Liver (tissue), 9 donors: ENCODE measurements around the gene KCNA10. TPM values are rescaled to one million over a fixed set of nuclear protein-coding genes. Genes with fewer than 3 reads are reported as not detected.

Source experiments
- DNase-seq: peaks from one replicate; pipeline ENCODE4 v3.0.0-alpha.2; 2017; ENCODE audit warnings: low spot score
- H3K27ac ChIP-seq, 2 donors: one replicate each; pipeline ENCODE4 v1.7.0; 2013; ENCODE audit warnings: inconsistent platforms in 2 of 2, low read length in 2 of 2, control low read depth in 1 of 2, low read depth in 1 of 2, mild to moderate bottlenecking in 1 of 2
- H3K27me3 ChIP-seq, 4 donors: one replicate each; pipeline versions ENCODE4 v1.6.1 to v1.7.0; 2013; ENCODE audit warnings: low read length in 3 of 4, inconsistent platforms in 1 of 4, mild to moderate bottlenecking in 1 of 4, moderate library complexity in 1 of 4; ENCODE audit not compliant: control insufficient read depth in 4 of 4, insufficient read depth in 4 of 4
- H3K36me3 ChIP-seq, 4 donors: one replicate each; pipeline versions ENCODE4 v1.6.1 to v1.7.0; 2013; ENCODE audit warnings: low read length in 3 of 4, mild to moderate bottlenecking in 3 of 4, low read depth in 1 of 4, moderate library complexity in 1 of 4; ENCODE audit not compliant: control insufficient read depth in 4 of 4, insufficient read depth in 3 of 4
- H3K4me1 ChIP-seq, 4 donors: one replicate each; pipeline versions ENCODE4 v1.6.1 to v1.7.0; 2013; ENCODE audit warnings: low read length in 3 of 4, mild to moderate bottlenecking in 3 of 4, moderate library complexity in 1 of 4; ENCODE audit not compliant: control insufficient read depth in 4 of 4, insufficient read depth in 4 of 4
- H3K4me3 ChIP-seq, 3 donors: one replicate each; pipeline versions ENCODE4 v1.6.1 to v1.7.0; 2013; ENCODE audit warnings: low read length in 3 of 3, control low read depth in 1 of 3, low read depth in 1 of 3, mild to moderate bottlenecking in 1 of 3
- H3K9ac ChIP-seq, 2 donors: one replicate each; pipeline ENCODE4 v1.7.0; 2013; ENCODE audit warnings: low read length in 2 of 2, mild to moderate bottlenecking in 2 of 2, moderate library complexity in 2 of 2, control low read depth in 1 of 2, low read depth in 1 of 2
- H3K9me3 ChIP-seq, 4 donors: one replicate each; pipeline versions ENCODE4 v1.6.1 to v1.7.0; 2013; ENCODE audit warnings: low read length in 3 of 4; ENCODE audit not compliant: control insufficient read depth in 4 of 4
- ATF3 ChIP-seq: IDR thresholded peaks from 2 replicates; pipeline ENCODE4 v1.6.1; 2016; ENCODE audit warnings: antibody characterized with exemption
- EGR1 ChIP-seq, 2 donors: IDR thresholded peaks; 2 replicates each; pipeline ENCODE4 v1.6.1; 2016 to 2018; ENCODE audit warnings: antibody characterized with exemption in 2 of 2, low read depth in 2 of 2
- FOXA1 ChIP-seq: IDR thresholded peaks from 2 replicates; pipeline ENCODE4 v1.6.1; 2016; ENCODE audit warnings: antibody characterized with exemption
- FOXA2 ChIP-seq: IDR thresholded peaks from 2 replicates; pipeline ENCODE4 v1.6.1; 2016; ENCODE audit warnings: antibody characterized with exemption
- GABPA ChIP-seq, 2 donors: IDR thresholded peaks in 1 of 2; conservative IDR thresholded peaks in 1 of 2; 2 replicates each; pipeline ENCODE4 v1.6.1; 2016; ENCODE audit warnings: antibody characterized with exemption in 2 of 2, mild to moderate bottlenecking in 1 of 2, moderate library complexity in 1 of 2
- HNF4A ChIP-seq, 2 donors: conservative IDR thresholded peaks; 2 replicates each; pipeline ENCODE4 v1.6.1; 2016; ENCODE audit warnings: antibody characterized with exemption in 2 of 2, mild to moderate bottlenecking in 2 of 2
- JUND ChIP-seq, 2 donors: IDR thresholded peaks; 2 replicates each; pipeline ENCODE4 v1.6.1; 2016; ENCODE audit warnings: antibody characterized with exemption in 2 of 2
- NR2F2 ChIP-seq: IDR thresholded peaks from 2 replicates; pipeline ENCODE4 v1.6.1; 2016; ENCODE audit warnings: antibody characterized with exemption
- RAD21 ChIP-seq, 2 donors: IDR thresholded peaks; 2 replicates each; pipeline ENCODE4 v1.6.1; 2016; ENCODE audit warnings: antibody characterized with exemption in 2 of 2, mild to moderate bottlenecking in 2 of 2
- REST ChIP-seq: IDR thresholded peaks from 2 replicates; pipeline ENCODE4 v1.6.1; 2016; ENCODE audit warnings: antibody characterized with exemption, mild to moderate bottlenecking
- RXRA ChIP-seq, 2 donors: IDR thresholded peaks; 2 replicates each; pipeline ENCODE4 v1.6.1; 2017 to 2018; ENCODE audit warnings: antibody characterized with exemption in 2 of 2, mild to moderate bottlenecking in 1 of 2
- SP1 ChIP-seq: IDR thresholded peaks from 2 replicates; pipeline ENCODE4 v1.6.1; 2018; ENCODE audit warnings: antibody characterized with exemption, mild to moderate bottlenecking
- TAF1 ChIP-seq: conservative IDR thresholded peaks from 2 replicates; pipeline ENCODE4 v1.6.1; 2016; ENCODE audit warnings: antibody characterized with exemption, mild to moderate bottlenecking
- YY1 ChIP-seq: IDR thresholded peaks from 2 replicates; pipeline ENCODE4 v1.6.1; 2016; ENCODE audit warnings: antibody characterized with exemption, mild to moderate bottlenecking
- ZBTB33 ChIP-seq: IDR thresholded peaks from 2 replicates; pipeline ENCODE4 v1.6.1; 2016; ENCODE audit warnings: antibody characterized with exemption
- WGBS: extraction: QIAGEN DNeasy Blood & Tissue Kit; methylation state at CpG from one replicate; pipeline ENCODE4 v1.1.7; 2013; 5-methylcytosine and 5-hydroxymethylcytosine counted together
- polyA plus RNA-seq, 2 donors: library from polyadenylated mRNA; stranded (reverse) in 1 of 2; unstranded in 1 of 2; fragments of 200-250 nt in 1 of 2; fragments of >200 nt in 1 of 2; fragmentation: Nextera tagmentation in 1 of 2; extraction: Ambion mirVana in 1 of 2; gene quantifications; one replicate each; pipeline versions ENCODE4 v1.2.1 to v1.2.3, GENCODE V29; 2013 to 2015
- total RNA-seq, 2 donors: library from RNA; depleted of rRNA; stranded (reverse); fragments of >200 nt; gene quantifications; one replicate each; pipeline ENCODE4 v1.2.3, GENCODE V29; 2014
- TF ChIP-seq, protein P1 (sequence below): fragments of 150-350 bp; IDR thresholded peaks from 2 replicates; pipeline ENCODE4 v1.5.1; 2017; ENCODE audit warnings: improper control_type of control experiment, low read depth, low read length; ENCODE audit not compliant: missing input control
- TF ChIP-seq, protein P2 (sequence below): IDR thresholded peaks from 2 replicates; pipeline ENCODE4 v1.6.1; 2016; ENCODE audit warnings: antibody characterized with exemption
- donor health status: healthy.
- donor health status: healthy.
- donor health status: healthy.
- donor health status: healthy.
- donor health status: healthy.

The KCNA10 gene
- total and polyA plus RNA-seq, 4 donors: not detected

DNA sequence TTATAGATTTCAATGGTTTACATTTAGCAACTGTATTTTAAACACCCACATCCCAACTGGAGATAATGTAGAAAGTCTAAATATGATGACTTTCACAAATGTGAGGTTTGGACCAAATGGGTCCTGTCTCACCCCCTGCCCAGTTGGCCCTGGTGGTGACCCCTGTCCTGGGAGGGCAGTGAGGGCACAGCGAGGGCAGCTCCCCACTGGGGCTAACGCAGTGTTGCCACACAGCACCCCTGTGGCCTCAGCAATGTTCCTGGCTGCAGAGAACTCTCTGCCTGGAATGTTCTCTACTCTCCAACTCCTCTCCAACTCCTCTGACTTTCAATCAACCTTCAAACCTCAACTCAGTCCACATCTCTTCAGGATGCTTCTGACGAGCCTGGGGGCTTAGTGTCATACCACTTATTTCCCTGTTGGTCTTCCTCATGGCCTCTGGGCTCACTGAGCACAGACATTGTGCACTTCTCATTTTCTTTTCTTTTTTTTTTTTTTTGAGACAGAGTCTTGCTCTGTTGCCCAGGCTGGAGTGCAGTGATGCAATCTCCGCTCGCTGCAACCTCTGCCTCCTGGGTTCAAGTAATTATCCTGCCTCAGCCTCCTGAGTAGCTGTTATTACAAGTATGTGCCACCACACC lies 25.8 kb downstream of the KCNA10 start:
- DNase-seq: no peak
- H3K36me3 ChIP-seq: no peaks in the 10 kb centered on the region
- WGBS: 87% methylated on average over 5 of the region's 5 CpGs
- no peaks in the 10 kb centered on the region for H3K9me3 ChIP-seq
- no peaks in the 10 kb centered on the region for H3K4me1 ChIP-seq
- H3K4me3 ChIP-seq: no peak overlapping the region
- no peak overlapping the region for H3K9ac ChIP-seq
- H3K27me3 ChIP-seq: no peaks in the 10 kb centered on the region
- no peak overlapping the region for H3K27ac ChIP-seq
- TF ChIP-seq, protein P1, sequence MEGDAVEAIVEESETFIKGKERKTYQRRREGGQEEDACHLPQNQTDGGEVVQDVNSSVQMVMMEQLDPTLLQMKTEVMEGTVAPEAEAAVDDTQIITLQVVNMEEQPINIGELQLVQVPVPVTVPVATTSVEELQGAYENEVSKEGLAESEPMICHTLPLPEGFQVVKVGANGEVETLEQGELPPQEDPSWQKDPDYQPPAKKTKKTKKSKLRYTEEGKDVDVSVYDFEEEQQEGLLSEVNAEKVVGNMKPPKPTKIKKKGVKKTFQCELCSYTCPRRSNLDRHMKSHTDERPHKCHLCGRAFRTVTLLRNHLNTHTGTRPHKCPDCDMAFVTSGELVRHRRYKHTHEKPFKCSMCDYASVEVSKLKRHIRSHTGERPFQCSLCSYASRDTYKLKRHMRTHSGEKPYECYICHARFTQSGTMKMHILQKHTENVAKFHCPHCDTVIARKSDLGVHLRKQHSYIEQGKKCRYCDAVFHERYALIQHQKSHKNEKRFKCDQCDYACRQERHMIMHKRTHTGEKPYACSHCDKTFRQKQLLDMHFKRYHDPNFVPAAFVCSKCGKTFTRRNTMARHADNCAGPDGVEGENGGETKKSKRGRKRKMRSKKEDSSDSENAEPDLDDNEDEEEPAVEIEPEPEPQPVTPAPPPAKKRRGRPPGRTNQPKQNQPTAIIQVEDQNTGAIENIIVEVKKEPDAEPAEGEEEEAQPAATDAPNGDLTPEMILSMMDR: no peak
- TF ChIP-seq REST (no peak), NR2F2 (no peak), ZBTB33 (no peak), SP1 (no peak), JUND (IDR thresholded peaks at IDR 0.05) (no peak), HNF4A (conservative IDR thresholded peaks at IDR 0.05) (no peak), FOXA1 (no peak), GABPA (IDR thresholded peaks at IDR 0.05 in 1 of 2, conservative IDR thresholded peaks at IDR 0.05 in 1 of 2) (no peak), TAF1 (no peak), RAD21 (IDR thresholded peaks at IDR 0.05) (no peak), RXRA (IDR thresholded peaks at IDR 0.05) (no peak), FOXA2 (no peak), EGR1 (IDR thresholded peaks at IDR 0.05; ENCODE audit: low read depth in 2 of 2) (no peak), YY1 (no peak), ATF3 (no peak)
- TF ChIP-seq, protein P2, sequence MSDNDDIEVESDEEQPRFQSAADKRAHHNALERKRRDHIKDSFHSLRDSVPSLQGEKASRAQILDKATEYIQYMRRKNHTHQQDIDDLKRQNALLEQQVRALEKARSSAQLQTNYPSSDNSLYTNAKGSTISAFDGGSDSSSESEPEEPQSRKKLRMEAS: no peak
